Fibroblast of mammary gland (primary cell): ENCODE data around the gene SH3BGRL2.

ENCODE experiments used
- DNase-seq: peaks from one replicate; pipeline ENCODE4 v3.0.0-alpha.2; 2010; ENCODE audit warnings: low read depth
- H3K4me3 ChIP-seq: 2 replicates; pipeline ENCODE4 v1.5.1; 2011; ENCODE audit warnings: low read depth, mild to moderate bottlenecking, low read length, moderate library complexity; ENCODE audit not compliant: control insufficient read depth
- CTCF ChIP-seq: conservative IDR thresholded peaks from 2 replicates; pipeline ENCODE4 v1.5.1; 2011; ENCODE audit warnings: low read depth, low read length, inconsistent platforms; ENCODE audit not compliant: control insufficient read depth, insufficient read depth

Gene SH3BGRL2

DNA sequence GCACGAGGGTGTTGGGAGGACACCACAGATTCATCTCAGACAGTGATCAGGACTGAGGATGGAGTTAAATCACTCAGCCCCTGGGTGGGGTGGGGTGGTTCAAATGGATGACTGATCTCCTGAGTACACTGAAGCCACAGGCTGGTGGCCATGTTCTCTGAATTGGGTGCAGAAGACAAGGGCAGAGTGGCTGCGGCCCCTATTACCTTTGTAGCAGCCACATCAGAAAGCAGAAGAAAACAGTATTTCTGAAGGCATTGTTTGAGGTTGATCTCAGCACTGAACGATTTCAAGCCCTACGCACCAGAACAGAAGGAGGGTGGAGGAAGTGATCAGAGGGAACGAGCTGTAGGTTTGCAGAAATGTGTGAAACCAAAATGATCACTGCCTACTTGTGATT, 71.6 kb downstream of the SH3BGRL2 start:
- H3K4me3 ChIP-seq: no peak overlapping the region
- no peak for DNase-seq

GRCh38 chr6:79704200-79704599, 73.1 kb downstream of the SH3BGRL2 start:
- no peak for TF ChIP-seq CTCF
- no peak for DNase-seq
- no peak overlapping the region for H3K4me3 ChIP-seq

More for the DNA sequence above, 71.6 kb downstream of the SH3BGRL2 start:
- TF ChIP-seq CTCF: no peak

DNA sequence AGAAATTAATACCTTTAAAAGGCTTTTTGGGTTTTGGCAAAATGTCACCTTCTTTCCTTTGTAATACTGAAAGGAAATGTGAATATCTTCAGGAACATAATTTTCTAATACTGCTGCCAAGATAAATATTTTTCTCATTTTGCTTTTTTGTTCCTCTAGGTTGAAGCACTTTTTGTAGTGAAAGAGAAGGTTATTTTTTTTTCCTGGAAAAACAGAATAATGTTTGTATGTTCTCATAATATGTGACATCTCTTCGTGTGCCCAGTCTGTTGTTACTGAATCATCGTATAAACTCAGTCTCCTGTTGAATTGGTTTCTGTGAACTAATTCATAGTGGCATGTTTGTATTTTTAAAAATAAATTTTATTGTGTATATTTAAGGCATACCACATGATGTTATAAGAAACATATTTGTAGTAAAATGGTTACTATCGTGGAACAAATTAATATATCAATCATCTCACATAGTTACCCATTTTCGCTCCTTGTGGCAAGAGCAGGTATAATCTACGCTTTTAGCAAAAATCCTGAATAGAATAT, 74.4 kb downstream of the SH3BGRL2 start:
- no peak overlapping the region for H3K4me3 ChIP-seq
- DNase-seq: no peak
- no peak for TF ChIP-seq CTCF

DNA sequence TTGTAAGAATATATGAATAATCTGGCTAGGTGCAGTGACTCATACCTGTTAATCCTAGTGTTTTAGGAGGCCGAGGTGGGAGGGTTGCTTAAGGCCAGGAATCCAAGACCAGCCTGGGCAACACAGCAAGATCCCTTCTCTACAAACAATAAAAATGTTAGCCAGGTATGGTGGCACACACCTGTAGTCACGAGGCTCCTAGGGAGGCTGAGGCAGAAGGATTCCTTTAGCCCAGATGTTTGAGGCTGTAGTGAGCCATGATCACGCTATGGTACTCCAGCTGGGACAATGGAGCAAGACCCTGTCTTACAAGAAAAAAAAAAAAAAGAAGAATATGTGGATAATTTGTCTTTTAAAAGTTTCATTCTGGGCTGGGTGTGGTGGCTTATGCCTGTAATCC, 75.4 kb downstream of the SH3BGRL2 start:
- no peak overlapping the region for H3K4me3 ChIP-seq
- no peak for DNase-seq
- no peak for TF ChIP-seq CTCF

DNA sequence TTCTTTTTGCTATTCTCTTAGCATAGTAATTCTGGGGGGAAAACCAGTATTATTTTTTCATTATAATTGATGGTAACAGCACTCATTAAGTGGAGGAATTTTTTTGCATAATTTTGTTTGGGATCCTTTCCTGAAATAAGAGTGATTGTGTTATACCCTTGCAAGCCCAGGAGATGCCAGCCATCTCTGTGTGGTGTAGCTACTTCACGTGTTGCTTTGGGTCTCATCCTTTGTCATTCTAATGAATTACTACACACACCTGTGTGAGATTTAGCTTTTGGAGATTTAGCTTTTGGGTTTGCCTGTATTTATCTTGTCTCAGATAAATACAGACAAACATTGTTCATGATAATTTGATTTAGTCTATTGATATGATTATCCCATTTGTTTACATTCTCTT, 76.5 kb downstream of the SH3BGRL2 start:
- no peak for TF ChIP-seq CTCF
- H3K4me3 ChIP-seq: no peak overlapping the region
- DNase-seq: no peak

GRCh38 chr6:79708095-79708791, 77.1 kb downstream of the SH3BGRL2 start:
- no peak for TF ChIP-seq CTCF
- no peak overlapping the region for H3K4me3 ChIP-seq
- no peak for DNase-seq

- no peak for TF ChIP-seq CTCF
- DNase-seq: no peak
- H3K4me3 ChIP-seq: no peak overlapping the region
These were observed 79.0 kb downstream of the SH3BGRL2 start for GRCh38 chr6:79710127-79710526.
